T-helper 2 cell (primary cell): ENCODE data around the gene ADGRB3.
"Not testable (repeated sequence)": the region's sequence is repeated elsewhere in the genome, so short reads cannot be mapped to it uniquely, and the experiment has no call there.

Source experiments
- DNase-seq, 5 experiments: peaks; one replicate each; pipeline versions ENCODE4 v3.0.0 to v3.0.0-alpha.2; 2012 to 2022

Gene ADGRB3

GRCh38 chr6:68650142-68650541 lies 15.1 kb downstream of the ADGRB3 start:
- DNase-seq: no peak

GRCh38 chr6:68651011-68651985 lies 16.2 kb downstream of the ADGRB3 start:
- DNase-seq: no peak

- DNase-seq: no peak
These were observed 17.0 kb downstream of the ADGRB3 start for GRCh38 chr6:68652117-68652536.

DNA sequence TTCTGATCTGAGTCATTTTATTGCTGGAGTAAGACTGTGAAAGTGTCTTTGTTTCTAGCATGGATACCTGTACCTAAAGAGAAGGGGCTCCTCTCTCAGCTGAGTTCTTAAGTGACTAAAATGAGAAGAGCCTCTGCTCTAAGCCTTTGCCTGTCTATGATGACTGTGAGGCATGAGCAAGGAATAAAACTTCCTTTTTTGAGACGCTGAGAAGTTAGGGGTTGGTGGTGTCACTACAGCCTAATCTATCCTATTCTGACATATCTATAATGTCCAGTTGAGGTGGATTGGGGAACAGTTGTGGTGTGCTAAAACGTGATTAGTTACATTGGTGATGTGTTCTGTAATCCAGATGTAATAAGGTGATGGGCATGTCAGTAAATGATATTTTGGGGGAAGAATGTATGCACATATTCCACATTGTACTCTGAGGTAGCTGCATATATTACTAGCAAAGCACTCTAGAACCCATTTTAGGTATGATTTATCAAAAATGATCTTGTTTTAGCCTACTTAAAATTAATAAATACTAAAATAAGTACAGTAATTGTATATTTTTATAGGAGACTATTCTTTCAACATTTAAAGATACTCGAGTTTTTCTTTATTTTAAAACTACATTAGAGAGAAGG lies 18.1 kb downstream of the ADGRB3 start:
- no peak for DNase-seq

DNA sequence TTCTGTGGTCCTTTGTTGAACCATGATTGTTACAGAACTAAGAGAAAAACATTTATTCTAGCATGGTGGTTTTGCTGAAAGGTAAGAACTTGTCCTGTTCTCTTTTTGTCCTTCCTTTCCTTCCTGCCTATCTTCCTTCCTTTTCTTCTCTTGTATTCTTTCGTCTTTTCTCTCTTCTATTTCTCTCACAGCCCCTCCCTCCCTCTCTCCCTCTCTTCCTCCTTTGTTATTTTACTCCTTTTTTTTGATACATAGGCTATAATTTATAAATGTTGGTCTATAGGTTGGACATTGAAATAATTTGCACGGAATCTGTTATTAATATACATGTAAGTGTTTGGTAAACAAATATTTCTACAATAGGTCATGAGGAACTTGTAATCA lies 18.6 kb downstream of the ADGRB3 start:
- DNase-seq: no peak

DNA sequence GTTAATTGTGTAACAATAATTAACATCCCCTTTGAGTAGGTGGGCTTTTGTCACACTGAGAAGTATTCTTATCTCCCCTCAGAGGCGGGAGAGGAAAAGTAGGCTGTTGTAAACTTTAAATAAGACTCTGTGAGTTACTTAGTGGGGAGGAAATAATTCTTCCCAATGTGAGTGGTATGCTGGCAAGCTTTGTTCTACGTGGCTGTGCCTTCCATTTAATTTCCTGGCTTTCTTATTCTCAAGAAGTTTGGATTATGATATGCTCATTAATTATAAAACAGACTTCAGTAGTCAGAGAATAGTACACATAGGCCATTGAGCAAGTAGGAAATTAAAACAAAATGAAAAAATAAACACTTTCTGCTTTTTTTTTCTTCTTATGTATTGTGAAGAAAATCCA lies 19.1 kb downstream of the ADGRB3 start:
- no peak for DNase-seq

DNA sequence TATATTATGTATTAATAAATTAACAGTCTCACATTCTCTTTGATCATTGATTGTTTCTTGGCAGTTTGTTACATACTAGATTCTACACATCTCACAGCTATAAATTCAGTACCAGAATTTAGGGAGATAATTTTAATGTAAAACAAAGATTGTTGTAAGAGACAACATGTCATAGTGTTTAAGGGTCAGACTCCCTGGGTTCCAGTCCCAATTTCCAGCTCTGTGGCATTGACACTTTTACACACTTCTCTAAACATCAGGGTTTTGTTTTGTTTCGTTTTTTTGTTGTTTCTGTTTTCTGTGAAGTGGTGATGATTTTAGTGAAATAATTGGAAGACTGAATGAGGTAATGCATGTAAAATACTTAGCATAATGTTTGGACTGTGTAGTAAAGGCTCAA lies 19.9 kb downstream of the ADGRB3 start:
- DNase-seq: no peak

GRCh38 chr6:68657374-68658139 lies 22.5 kb downstream of the ADGRB3 start:
- no peak for DNase-seq

- DNase-seq: no peak
These were observed 23.3 kb downstream of the ADGRB3 start for GRCh38 chr6:68658338-68658737.

DNA sequence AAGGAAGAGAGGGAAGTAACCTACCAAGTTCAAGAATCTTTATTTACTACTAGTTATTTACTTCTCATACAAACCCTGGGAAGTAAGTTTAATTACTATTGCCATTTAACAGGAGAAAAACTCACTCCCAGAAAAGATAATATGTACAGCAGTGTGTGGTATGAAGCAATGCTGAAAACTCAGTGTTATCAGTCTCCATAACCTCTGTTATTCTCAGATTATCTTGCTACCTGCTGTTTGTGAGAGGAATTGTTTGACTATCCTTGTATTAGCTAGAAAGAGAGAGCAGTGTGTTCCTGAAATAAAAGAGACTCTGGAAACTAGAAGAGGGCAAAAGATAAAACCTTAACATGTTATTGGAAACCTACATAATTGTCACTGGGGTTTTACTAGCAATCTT lies 38.2 kb downstream of the ADGRB3 start:
- DNase-seq: no peak

GRCh38 chr6:68675548-68675947 lies 40.5 kb downstream of the ADGRB3 start:
- DNase-seq: no peak

GRCh38 chr6:68676094-68676493 lies 41.0 kb downstream of the ADGRB3 start:
- not testable (repeated sequence) for DNase-seq

GRCh38 chr6:68677058-68677457 lies 42.0 kb downstream of the ADGRB3 start:
- DNase-seq: no peak

DNA sequence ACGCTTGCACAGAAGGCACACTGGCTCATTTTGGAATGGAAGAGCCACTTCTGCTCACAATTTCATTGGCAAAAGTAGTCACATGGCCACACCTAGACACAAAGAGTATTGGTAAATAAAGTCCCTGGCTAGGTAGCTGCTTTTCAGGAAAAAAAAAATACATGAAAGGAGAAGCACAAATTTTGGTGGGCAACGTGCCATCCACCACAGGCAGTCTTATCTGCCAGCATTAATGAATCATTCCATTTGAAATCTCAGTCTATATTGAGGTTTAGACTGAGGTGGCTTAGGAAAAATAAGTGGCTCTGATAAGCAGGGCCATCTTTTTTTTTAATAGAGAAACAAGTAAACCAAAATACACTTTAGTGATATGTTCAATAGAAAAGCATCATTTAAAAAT lies 44.3 kb downstream of the ADGRB3 start:
- no peak for DNase-seq

DNA sequence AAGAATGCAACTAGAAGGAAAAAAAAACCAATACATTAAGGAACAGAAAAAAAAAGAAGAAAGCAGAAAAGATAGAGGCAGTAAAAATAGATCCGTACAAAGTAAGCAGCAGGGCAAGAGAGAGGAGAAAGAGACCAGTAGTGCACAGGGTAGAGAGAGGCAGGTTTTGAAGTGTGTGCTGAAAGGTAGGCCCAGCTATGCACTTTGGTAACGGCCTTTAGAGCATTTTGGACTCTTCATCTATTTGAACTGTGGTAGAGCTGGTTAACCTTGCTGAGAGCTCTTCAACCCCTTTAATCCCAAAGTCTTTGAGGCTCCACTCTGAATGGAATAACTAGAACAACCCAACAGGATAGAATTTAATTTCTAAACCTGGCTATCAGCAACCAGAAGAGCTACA lies 45.2 kb downstream of the ADGRB3 start:
- DNase-seq: no peak

DNA sequence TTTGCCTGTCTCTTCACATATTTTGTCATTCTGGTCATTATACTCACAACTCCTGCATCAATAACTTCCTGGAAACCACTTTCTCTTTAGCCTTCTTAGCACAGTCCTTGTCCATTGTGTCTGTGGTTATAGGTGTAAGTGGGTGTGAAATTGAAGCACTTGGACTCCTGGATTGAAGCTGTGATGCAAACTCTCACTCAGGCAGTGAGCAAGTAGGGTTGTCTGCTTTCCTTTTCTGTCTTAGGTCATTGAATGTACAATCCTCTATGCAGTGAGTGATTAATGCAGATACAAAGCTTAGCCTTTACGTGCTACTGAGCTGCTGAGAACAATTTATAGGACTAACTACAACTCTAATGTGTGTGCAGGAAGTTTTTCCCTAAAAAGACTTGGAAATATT lies 54.8 kb downstream of the ADGRB3 start:
- no peak for DNase-seq

DNA sequence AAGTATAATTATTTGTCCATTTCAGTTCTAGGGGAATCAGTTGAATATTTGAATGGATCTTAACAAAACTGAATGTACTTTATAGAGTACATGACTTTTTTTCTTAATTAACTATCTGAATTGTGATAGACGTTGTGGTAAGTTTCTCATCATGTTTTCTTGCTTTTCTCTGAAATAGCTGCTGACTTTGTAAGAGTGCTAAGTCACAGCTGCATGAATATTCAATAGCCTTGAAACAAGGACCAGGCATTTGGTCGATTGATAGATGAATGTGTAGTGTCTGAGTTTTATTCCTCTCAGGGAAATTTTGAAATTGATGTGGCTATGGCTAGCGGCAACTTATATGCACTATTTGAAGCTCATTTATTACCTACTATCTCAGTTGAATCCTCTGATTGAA lies 56.0 kb downstream of the ADGRB3 start:
- DNase-seq: no peak

GRCh38 chr6:68693271-68693670 lies 58.2 kb downstream of the ADGRB3 start:
- no peak for DNase-seq

DNA sequence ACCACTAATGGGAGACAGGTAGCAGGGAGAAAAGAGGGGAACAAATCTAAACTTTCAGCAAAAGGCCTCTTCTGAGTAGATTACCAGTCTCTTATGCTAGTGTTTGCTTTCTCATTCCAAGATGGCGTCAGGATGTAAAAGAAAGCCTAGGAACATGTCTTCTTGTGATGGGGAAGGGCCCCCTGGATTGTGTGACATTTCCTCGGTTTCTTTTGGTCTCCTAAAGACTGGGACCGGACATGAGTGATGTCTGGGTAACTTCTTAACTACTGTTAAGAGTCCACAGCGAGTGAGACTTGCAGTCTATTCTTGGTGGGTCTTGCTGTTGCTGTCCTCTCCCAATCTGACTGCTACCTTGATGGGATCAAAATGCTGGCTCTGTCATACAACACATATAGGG lies 60.3 kb downstream of the ADGRB3 start:
- no peak for DNase-seq

- DNase-seq: no peak
These were observed 60.8 kb downstream of the ADGRB3 start for GRCh38 chr6:68695838-68696237.

DNA sequence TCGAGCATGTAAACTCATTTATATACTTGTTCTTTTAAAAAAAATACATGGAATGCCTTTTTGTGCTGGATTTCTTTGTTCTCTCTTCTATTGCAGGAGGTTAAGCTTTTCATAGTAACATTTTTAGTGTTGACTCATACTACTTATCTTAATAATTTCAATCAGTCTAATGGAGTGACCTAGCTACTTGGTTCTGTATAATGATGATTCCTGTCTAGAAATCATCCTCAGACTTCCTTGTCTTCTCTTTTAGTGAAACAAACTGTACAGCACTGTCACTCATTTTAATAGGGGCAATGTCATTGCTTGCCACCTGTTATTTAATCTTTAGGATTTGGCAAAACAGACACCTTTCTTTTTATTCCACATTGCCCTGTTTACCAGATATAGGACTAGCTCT lies 62.3 kb downstream of the ADGRB3 start:
- no peak for DNase-seq

DNA sequence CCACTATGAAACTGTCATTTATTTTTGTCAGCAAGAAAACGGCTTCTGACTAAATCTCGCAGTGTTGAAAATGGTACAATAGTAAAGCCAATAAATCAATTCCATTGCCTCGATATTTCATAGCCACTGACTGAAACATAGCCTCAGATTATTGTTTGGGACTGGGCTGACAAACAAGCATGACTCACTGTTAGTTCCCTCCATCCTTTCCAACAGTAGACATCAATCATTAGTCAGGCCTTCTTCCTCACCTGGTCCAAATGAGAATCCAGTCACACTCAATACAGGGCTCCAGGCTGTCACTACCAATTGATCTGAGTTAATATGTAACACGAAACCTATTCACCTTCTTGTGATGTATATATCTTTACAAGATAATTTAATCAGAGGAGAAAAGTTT lies 66.1 kb downstream of the ADGRB3 start:
- DNase-seq: no peak

DNA sequence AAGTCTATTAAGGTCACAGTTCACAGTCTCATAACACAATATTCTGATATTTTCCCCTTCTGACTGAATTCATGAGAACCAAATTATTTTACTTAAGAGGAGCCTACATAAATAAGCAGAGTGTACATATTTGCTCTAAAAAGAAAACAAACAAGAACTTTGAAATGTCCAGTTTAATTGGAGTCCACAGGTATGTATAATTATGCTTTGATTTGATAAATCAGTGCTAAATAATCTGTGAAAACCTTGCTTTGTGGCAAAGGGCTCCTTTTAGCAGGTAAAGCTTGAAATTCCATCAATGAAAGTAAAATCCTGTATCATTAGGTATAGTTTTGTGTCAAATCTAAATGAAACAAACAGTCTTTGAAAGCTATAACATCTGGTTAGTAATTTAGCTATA lies 69.4 kb downstream of the ADGRB3 start:
- DNase-seq: no peak

GRCh38 chr6:68709091-68709490 lies 74.0 kb downstream of the ADGRB3 start:
- no peak for DNase-seq
